Sigmoid colon (tissue), 7 donors: Measurements from ENCODE around the gene STBD1. TPM values are rescaled to one million over a fixed set of nuclear protein-coding genes. Genes with fewer than 3 reads are reported as not detected.

Source experiments
- DNase-seq: peaks from one replicate; pipeline ENCODE4 v3.0.0-alpha.2; 2019
- H3K27ac ChIP-seq, 4 donors: fragments of 200-600 bp; sonication (generic); one replicate each; pipeline ENCODE4 v1.5.1; 2016 to 2019; ENCODE audit warnings: mild to moderate bottlenecking in 1 of 4
- H3K27me3 ChIP-seq, 3 donors: fragments of 200-600 bp; sonication (generic); one replicate each; pipeline ENCODE4 v1.5.1; 2019; ENCODE audit warnings: mild to moderate bottlenecking in 1 of 3
- H3K36me3 ChIP-seq, 4 donors: fragments of 200-600 bp; sonication (generic); one replicate each; pipeline ENCODE4 v1.5.1; 2016 to 2019
- H3K4me1 ChIP-seq, 4 donors: fragments of 200-600 bp; sonication (generic); one replicate each; pipeline ENCODE4 v1.5.1; 2017 to 2019
- H3K4me3 ChIP-seq, 4 donors: fragments of 200-600 bp; sonication (generic); one replicate each; pipeline ENCODE4 v1.5.1; 2017 to 2019; ENCODE audit warnings: mild to moderate bottlenecking in 2 of 4, moderate library complexity in 1 of 4
- H3K9me3 ChIP-seq, 4 donors: fragments of 200-600 bp in 3 of 4; sonication (generic) in 3 of 4; one replicate each; pipeline versions ENCODE4 v1.5.1 to v1.6.1; 2013 to 2019
- CTCF ChIP-seq, 4 experiments: fragments of 450-650 bp in 3 of 4; fragments of 200-600 bp in 1 of 4; IDR thresholded peaks; one replicate each; pipeline ENCODE4 v1.5.1; 2016 to 2019; ENCODE audit warnings: antibody characterized with exemption in 4 of 4, mild to moderate bottlenecking in 3 of 4, moderate library complexity in 2 of 4
- EP300 ChIP-seq, 4 donors: sonication (generic); formaldehyde crosslinking; IDR thresholded peaks; one replicate each; pipeline ENCODE4 v1.6.1; 2017; ENCODE audit warnings: antibody characterized with exemption in 4 of 4
- POLR2A ChIP-seq, 2 donors: fragments of 450-650 bp; IDR thresholded peaks; one replicate each; pipeline ENCODE4 v1.6.1; 2016; ENCODE audit warnings: antibody characterized with exemption in 2 of 2, mild to moderate bottlenecking in 2 of 2, moderate library complexity in 2 of 2
- POLR2AphosphoS5 ChIP-seq, 4 donors: sonication (generic); formaldehyde crosslinking; IDR thresholded peaks; one replicate each; pipeline ENCODE4 v1.6.1; 2017; ENCODE audit warnings: antibody characterized with exemption in 4 of 4
- WGBS, 2 donors: extraction: QIAGEN DNeasy Blood & Tissue Kit; methylation state at CpG; one replicate each; pipeline ENCODE4 v1.1.7; 2013; 5-methylcytosine and 5-hydroxymethylcytosine counted together
- intact Hi-C: fragments of 100-400 bp; cut with DNase I; formaldehyde crosslinking; loops from one replicate; pipeline ENCODE4 v1.15.1; 2023
- polyA plus RNA-seq, 3 donors: library from polyadenylated mRNA; stranded (reverse); fragments of 200-250 nt; gene quantifications; one replicate each; pipeline ENCODE4 v1.2.3, GENCODE V29; 2013
- total RNA-seq, 4 donors: library from RNA; depleted of rRNA; stranded (reverse); fragments of >200 nt; gene quantifications; one replicate each; pipeline ENCODE4 v1.1.0, GENCODE V29; 2016
- donor health status: healthy with polysubstance abuse.
- donor health status: Bipolar disorder and iron deficiency.
- donor health status: healthy.

Gene STBD1
- total and polyA plus RNA-seq, 7 donors: 6.0 to 17.1 (median 11.0) TPM

- no peak for TF ChIP-seq POLR2AphosphoS5 (IDR thresholded peaks at IDR 0.05)
- TF ChIP-seq POLR2A (IDR thresholded peaks at IDR 0.05): no peak
- no peak for TF ChIP-seq EP300 (IDR thresholded peaks at IDR 0.05)
- no peak for TF ChIP-seq CTCF (IDR thresholded peaks at IDR 0.05)
- Histone ChIP-seq H3K9me3 (no peaks in the 10 kb centered on the region), H3K27ac (no peak overlapping the region), H3K36me3 (peaks cover 0 to 24% (median 0%) of the 10 kb centered on the region in 4 donors), H3K4me3 (no peak overlapping the region), H3K27me3 (no peaks in the 10 kb centered on the region), H3K4me1 (no peaks in the 10 kb centered on the region)
- no peak for DNase-seq
- intact Hi-C loops: no loop called here
- 93 to 94% methylated on average over 6 of the region's 6 CpGs for WGBS, 2 donors
Observed at GRCh38 chr4:76265631-76266218, 40.8 kb upstream of the STBD1 start.

GRCh38 chr4:76266627-76267026, 39.9 kb upstream of the STBD1 start:
- H3K36me3 ChIP-seq: peaks cover 0 to 24% (median 0%) of the 10 kb centered on the region in 4 donors
- TF ChIP-seq CTCF (IDR thresholded peaks at IDR 0.05) (no peak), POLR2A (IDR thresholded peaks at IDR 0.05) (no peak), EP300 (IDR thresholded peaks at IDR 0.05) (no peak), POLR2AphosphoS5 (IDR thresholded peaks at IDR 0.05) (no peak)
- H3K9me3 ChIP-seq: no peaks in the 10 kb centered on the region
- intact Hi-C loops: no loop called here
- no peak overlapping the region for H3K27ac ChIP-seq
- DNase-seq: no peak
- 75 to 78% methylated on average over 3 of the region's 3 CpGs for WGBS, 2 donors
- no peaks in the 10 kb centered on the region for H3K4me1 ChIP-seq
- no peak overlapping the region for H3K4me3 ChIP-seq
- no peaks in the 10 kb centered on the region for H3K27me3 ChIP-seq

- Histone ChIP-seq H3K9me3 (no peaks in the 10 kb centered on the region), H3K36me3 (peaks cover 0 to 24% (median 0%) of the 10 kb centered on the region in 4 donors), H3K4me1 (no peaks in the 10 kb centered on the region), H3K4me3 (no peak overlapping the region), H3K27ac (no peak overlapping the region), H3K27me3 (no peaks in the 10 kb centered on the region)
- WGBS, 2 donors: 95 to 97% methylated on average over 6 of the region's 6 CpGs
- no peak for TF ChIP-seq POLR2A (IDR thresholded peaks at IDR 0.05)
- no peak for TF ChIP-seq CTCF (IDR thresholded peaks at IDR 0.05)
- no peak for TF ChIP-seq POLR2AphosphoS5 (IDR thresholded peaks at IDR 0.05)
- TF ChIP-seq EP300 (IDR thresholded peaks at IDR 0.05): no peak
- intact Hi-C loops: no loop called here
- DNase-seq: no peak
Observed at GRCh38 chr4:76267811-76268210, 38.7 kb upstream of the STBD1 start.

GRCh38 chr4:76270244-76271175, 36.0 kb upstream of the STBD1 start:
- peaks cover 0 to 8% (median 0%) of the 10 kb centered on the region in 4 donors for H3K36me3 ChIP-seq
- intact Hi-C loops: no loop called here
- DNase-seq: no peak
- H3K27ac ChIP-seq: no peak overlapping the region
- WGBS, 2 donors: 89 to 90% methylated on average over 11 of the region's 11 CpGs
- TF ChIP-seq POLR2A (IDR thresholded peaks at IDR 0.05): no peak
- no peak for TF ChIP-seq EP300 (IDR thresholded peaks at IDR 0.05)
- no peak for TF ChIP-seq POLR2AphosphoS5 (IDR thresholded peaks at IDR 0.05)
- TF ChIP-seq CTCF (IDR thresholded peaks at IDR 0.05): no peak
- H3K4me3 ChIP-seq: no peak overlapping the region
- H3K9me3 ChIP-seq: no peaks in the 10 kb centered on the region
- no peaks in the 10 kb centered on the region for H3K4me1 ChIP-seq
- H3K27me3 ChIP-seq: no peaks in the 10 kb centered on the region
